IPS-18a (cell line): ENCODE results near the gene FOXS1.
A peak's percentile ranks its signal among the peaks of the same experiment; 100 is the strongest.

Experiments used
- H3K27ac ChIP-seq: one replicate; pipeline ENCODE4 v1.5.1; 2013; ENCODE audit warnings: low read length
- H3K27me3 ChIP-seq: one replicate; pipeline ENCODE4 v1.6.1; 2013; ENCODE audit warnings: mild to moderate bottlenecking, low read length; ENCODE audit not compliant: control insufficient read depth, insufficient read depth
- H3K36me3 ChIP-seq: one replicate; pipeline ENCODE4 v1.6.1; 2013; ENCODE audit warnings: low read depth, low read length; ENCODE audit not compliant: control insufficient read depth
- H3K4me1 ChIP-seq: one replicate; pipeline ENCODE4 v1.6.1; 2013; ENCODE audit warnings: low read depth, low read length; ENCODE audit not compliant: control insufficient read depth
- H3K4me3 ChIP-seq: one replicate; pipeline ENCODE4 v1.5.1; 2013; ENCODE audit warnings: low read length
- H3K9ac ChIP-seq: one replicate; pipeline ENCODE4 v1.6.1; 2013; ENCODE audit warnings: mild to moderate bottlenecking, low read length, moderate library complexity
- H3K9me3 ChIP-seq: one replicate; pipeline ENCODE4 v1.6.1; 2013; ENCODE audit warnings: low read depth, low read length; ENCODE audit not compliant: control insufficient read depth

FOXS1 gene

GRCh38 chr20:31869673-31869941, 24.2 kb upstream of the FOXS1 start:
- no peaks in the 10 kb centered on the region for H3K36me3 ChIP-seq
- no peaks in the 10 kb centered on the region for H3K9me3 ChIP-seq
- peaks cover 32% of the 10 kb centered on the region for H3K27me3 ChIP-seq
- H3K27ac ChIP-seq, result no peak overlapping the region
- peak overlapping the region; percentile 56 for H3K4me3 ChIP-seq
- no peak overlapping the region for H3K9ac ChIP-seq
- peaks cover 3% of the 10 kb centered on the region for H3K4me1 ChIP-seq

GRCh38 chr20:31868853-31869672, 23.7 kb upstream of the FOXS1 start:
- H3K4me3 ChIP-seq, result peak overlapping the region; percentile 56
- H3K9ac ChIP-seq, result no peak overlapping the region

GRCh38 chr20:31866221-31866620, 20.8 kb upstream of the FOXS1 start:
- Histone ChIP-seq H3K36me3 (no peaks in the 10 kb centered on the region), H3K27ac (no peak overlapping the region), H3K9me3 (no peaks in the 10 kb centered on the region), H3K4me3 (no peak overlapping the region), H3K9ac (no peak overlapping the region), H3K27me3 (peaks cover 23% of the 10 kb centered on the region), H3K4me1 (peaks cover 9% of the 10 kb centered on the region)

More at GRCh38 chr20:31868853-31869672, 23.7 kb upstream of the FOXS1 start:
- no peak overlapping the region for H3K27ac ChIP-seq
- H3K27me3 ChIP-seq, result peaks cover 32% of the 10 kb centered on the region
- peaks cover 3% of the 10 kb centered on the region for H3K4me1 ChIP-seq
- H3K9me3 ChIP-seq, result no peaks in the 10 kb centered on the region
- no peaks in the 10 kb centered on the region for H3K36me3 ChIP-seq

GRCh38 chr20:31864521-31865400, 19.4 kb upstream of the FOXS1 start:
- Histone ChIP-seq H3K4me3 (no peak overlapping the region), H3K36me3 (no peaks in the 10 kb centered on the region), H3K9ac (no peak overlapping the region), H3K27ac (no peak overlapping the region), H3K4me1 (peaks cover 19% of the 10 kb centered on the region), H3K9me3 (no peaks in the 10 kb centered on the region), H3K27me3 (peaks cover 22% of the 10 kb centered on the region)

- Histone ChIP-seq H3K27ac (no peak overlapping the region), H3K36me3 (no peaks in the 10 kb centered on the region), H3K4me3 (no peak overlapping the region), H3K9ac (no peak overlapping the region), H3K9me3 (no peaks in the 10 kb centered on the region), H3K27me3 (peaks cover 18% of the 10 kb centered on the region), H3K4me1 (peaks cover 16% of the 10 kb centered on the region)
Observed at GRCh38 chr20:31863296-31864085, 18.1 kb upstream of the FOXS1 start.

GRCh38 chr20:31862506-31862905, 17.1 kb upstream of the FOXS1 start:
- no peaks in the 10 kb centered on the region for H3K9me3 ChIP-seq
- no peak overlapping the region for H3K9ac ChIP-seq
- peak overlapping the region; percentile 64 for H3K4me3 ChIP-seq
- no peaks in the 10 kb centered on the region for H3K36me3 ChIP-seq
- H3K27me3 ChIP-seq, result peaks cover 18% of the 10 kb centered on the region
- H3K4me1 ChIP-seq, result peaks cover 16% of the 10 kb centered on the region
- H3K27ac ChIP-seq, result no peak overlapping the region

- H3K9me3 ChIP-seq, result no peaks in the 10 kb centered on the region
- peaks cover 16% of the 10 kb centered on the region for H3K4me1 ChIP-seq
- no peaks in the 10 kb centered on the region for H3K36me3 ChIP-seq
- peak overlapping the region; percentile 19 for H3K9ac ChIP-seq
- peak overlapping the region; percentile 2 for H3K27ac ChIP-seq
- peaks cover 18% of the 10 kb centered on the region for H3K27me3 ChIP-seq
- H3K4me3 ChIP-seq, result peak overlapping the region; percentile 64
Observed at GRCh38 chr20:31862157-31862470, 16.7 kb upstream of the FOXS1 start.

GRCh38 chr20:31861385-31862156, 16.2 kb upstream of the FOXS1 start:
- Histone ChIP-seq H3K9me3 (no peaks in the 10 kb centered on the region), H3K27me3 (peaks cover 18% of the 10 kb centered on the region), H3K27ac (peak overlapping the region; percentile 2), H3K9ac (peak overlapping the region; percentile 49), H3K4me1 (peaks cover 16% of the 10 kb centered on the region), H3K36me3 (no peaks in the 10 kb centered on the region), H3K4me3 (peak overlapping the region; percentile 79)

- no peak overlapping the region for H3K27ac ChIP-seq
- no peaks in the 10 kb centered on the region for H3K36me3 ChIP-seq
- H3K4me1 ChIP-seq, result peaks cover 16% of the 10 kb centered on the region
- H3K4me3 ChIP-seq, result peak overlapping the region; percentile 79
- H3K9ac ChIP-seq, result peak overlapping the region; percentile 49
- H3K9me3 ChIP-seq, result no peaks in the 10 kb centered on the region
- H3K27me3 ChIP-seq, result peaks cover 18% of the 10 kb centered on the region
Observed at GRCh38 chr20:31861135-31861384, 15.7 kb upstream of the FOXS1 start.

GRCh38 chr20:31860390-31861134, 15.2 kb upstream of the FOXS1 start:
- Histone ChIP-seq H3K27me3 (peaks cover 18% of the 10 kb centered on the region), H3K4me3 (peak overlapping the region; percentile 79), H3K27ac (no peak overlapping the region)

More at GRCh38 chr20:31860390-31861134, 15.2 kb upstream of the FOXS1 start:
- Histone ChIP-seq H3K36me3 (no peaks in the 10 kb centered on the region), H3K4me1 (peaks cover 16% of the 10 kb centered on the region), H3K9ac (peak overlapping the region; percentile 37), H3K9me3 (no peaks in the 10 kb centered on the region)
